HG03457 (cell line): Measurements from ENCODE around the gene SGSM1.

Experiments used
- ATAC-seq: cut with Tn5 transposase; IDR thresholded peaks from one replicate; pipeline ENCODE4 v1.9.1; 2021; ENCODE audit warnings: moderate number of reproducible peaks; ENCODE audit not compliant: unreplicated experiment

Gene SGSM1

GRCh38 chr22:24947881-24948280 is 141.9 kb downstream of the SGSM1 start:
- no peak for ATAC-seq

GRCh38 chr22:24948356-24949202 is 142.6 kb downstream of the SGSM1 start:
- ATAC-seq = no peak

- ATAC-seq = no peak
Measured at GRCh38 chr22:24950272-24950902, 144.4 kb downstream of the SGSM1 start.

- ATAC-seq = no peak
Measured at GRCh38 chr22:24951942-24952836, 146.2 kb downstream of the SGSM1 start, which contains the start of gene KIAA1671. Gene KIAA1671, plus strand, starts transcription at chr22:24952716. Its CDS starts 75,284 bp downstream, at chr22:25028000.

- no peak for ATAC-seq
Measured at GRCh38 chr22:24952837-24953383, 146.9 kb downstream of the SGSM1 start.

GRCh38 chr22:24953384-24954113 is 147.5 kb downstream of the SGSM1 start:
- ATAC-seq = no peak

- ATAC-seq = no peak
Measured at GRCh38 chr22:24954114-24954463, 148.1 kb downstream of the SGSM1 start.

- no peak for ATAC-seq
Measured at GRCh38 chr22:24954856-24955255, 148.8 kb downstream of the SGSM1 start.

- ATAC-seq = no peak
Measured at GRCh38 chr22:24957043-24957442, 151.0 kb downstream of the SGSM1 start.

GRCh38 chr22:24961217-24961844 is 155.3 kb downstream of the SGSM1 start:
- ATAC-seq = no peak

GRCh38 chr22:24962094-24962493 is 156.1 kb downstream of the SGSM1 start:
- no peak for ATAC-seq

- ATAC-seq = no peak
Measured at GRCh38 chr22:24962835-24963234, 156.8 kb downstream of the SGSM1 start.

- ATAC-seq = no peak
Measured at GRCh38 chr22:24964441-24964840, 158.4 kb downstream of the SGSM1 start.

- no peak for ATAC-seq
Measured at GRCh38 chr22:24965822-24966626, 160.0 kb downstream of the SGSM1 start.

- no peak for ATAC-seq
Measured at GRCh38 chr22:24968066-24968561, 162.1 kb downstream of the SGSM1 start.

GRCh38 chr22:24969560-24970301 is 163.7 kb downstream of the SGSM1 start:
- no peak for ATAC-seq

- ATAC-seq = no peak
Measured at GRCh38 chr22:24972369-24972768, 166.4 kb downstream of the SGSM1 start.

GRCh38 chr22:24973872-24974271 is 167.9 kb downstream of the SGSM1 start:
- no peak for ATAC-seq
